SH-SY5Y (cell line): ENCODE data around the gene STYXL2.

Experiments
- GATA2 ChIP-seq: IDR thresholded peaks from 2 replicates; pipeline ENCODE4 v1.6.1; 2011; ENCODE audit warnings: mild to moderate bottlenecking, low read depth, low read length
- GATA3 ChIP-seq: IDR thresholded peaks from 2 replicates; pipeline ENCODE4 v1.6.1; 2011; ENCODE audit warnings: low read depth, mild to moderate bottlenecking, low read length, moderate library complexity

Gene STYXL2

GRCh38 chr1:167093846-167094516 lies at the start of gene STYXL2:
Gene STYXL2, plus strand, starts transcription at chr1:167094075. Its CDS starts 775 bp downstream, at chr1:167094850.
- TF ChIP-seq GATA2 = no peak
- no peak for TF ChIP-seq GATA3

- TF ChIP-seq GATA3 (no peak), GATA2 (no peak)
Measured at GRCh38 chr1:167051907-167052306, 42.0 kb upstream of the STYXL2 start.

GRCh38 chr1:167052389-167052788 lies 41.5 kb upstream of the STYXL2 start:
- TF ChIP-seq GATA2 = no peak
- TF ChIP-seq GATA3 = no peak

- TF ChIP-seq GATA2 = no peak
- no peak for TF ChIP-seq GATA3
Measured at GRCh38 chr1:167054531-167054930, 39.3 kb upstream of the STYXL2 start.

- TF ChIP-seq GATA2 (no peak), GATA3 (no peak)
Measured at GRCh38 chr1:167054946-167055630, 38.8 kb upstream of the STYXL2 start.

GRCh38 chr1:167056529-167057231 lies 37.2 kb upstream of the STYXL2 start:
- TF ChIP-seq GATA2 (no peak), GATA3 (no peak)

GRCh38 chr1:167057241-167057688 lies 36.6 kb upstream of the STYXL2 start:
- TF ChIP-seq GATA2 (no peak), GATA3 (no peak)

- TF ChIP-seq GATA3 = no peak
- TF ChIP-seq GATA2 = no peak
Measured at GRCh38 chr1:167059045-167059808, 34.6 kb upstream of the STYXL2 start.

GRCh38 chr1:167059809-167060107 lies 34.1 kb upstream of the STYXL2 start:
- no peak for TF ChIP-seq GATA2

GRCh38 chr1:167060141-167061072 lies 33.5 kb upstream of the STYXL2 start:
- TF ChIP-seq GATA2 (no peak), GATA3 (no peak)

- TF ChIP-seq GATA3 (no peak), GATA2 (no peak)
Measured at GRCh38 chr1:167061073-167061464, 32.8 kb upstream of the STYXL2 start.

GRCh38 chr1:167064621-167065020 lies 29.3 kb upstream of the STYXL2 start:
- TF ChIP-seq GATA2 (no peak), GATA3 (no peak)

GRCh38 chr1:167065471-167065870 lies 28.4 kb upstream of the STYXL2 start:
- TF ChIP-seq GATA3 = no peak
- TF ChIP-seq GATA2 = no peak
